Neural cell (in vitro differentiated cells): ENCODE results near the gene CCNK. TPM values are rescaled to one million over a fixed set of nuclear protein-coding genes. Genes with fewer than 3 reads are reported as not detected.

ENCODE experiments used
- H2AFZ ChIP-seq: fragments of 200-600, 300-800 bp; sonication (generic), shearing (Covaris generic); 2 replicates; pipeline ENCODE4 v1.6.0; 2014; ENCODE audit warnings: low read depth, mild to moderate bottlenecking, antibody characterized with exemption, low read length, moderate library complexity
- H3F3A ChIP-seq: fragments of 200-600 bp; shearing (Covaris generic); 2 replicates; pipeline ENCODE4 v1.6.1; 2016; ENCODE audit warnings: mild to moderate bottlenecking, moderate library complexity, mixed read lengths, antibody characterized with exemption, low read length; ENCODE audit not compliant: insufficient read depth, poor library complexity, severe bottlenecking
- H3K27ac ChIP-seq: fragments of 200-600, 300-800 bp; sonication (generic), shearing (Covaris generic); 2 replicates; pipeline ENCODE4 v1.5.1; 2014; ENCODE audit warnings: mild to moderate bottlenecking, low read length, moderate library complexity
- H3K27me3 ChIP-seq: fragments of 300-800, 200-600 bp; sonication (generic), shearing (Covaris generic); 2 replicates; pipeline ENCODE4 v1.6.0; 2014; ENCODE audit warnings: mild to moderate bottlenecking, low read depth, low read length, moderate library complexity; ENCODE audit not compliant: insufficient read depth
- H3K36me3 ChIP-seq: fragments of 300-800, 200-600 bp; sonication (generic), shearing (Covaris generic); 2 replicates; pipeline ENCODE4 v1.5.1; 2014; ENCODE audit warnings: mild to moderate bottlenecking, antibody characterized with exemption, low read length, moderate library complexity; ENCODE audit not compliant: insufficient read depth
- H3K4me2 ChIP-seq: fragments of 300-800, 200-600 bp; sonication (generic), shearing (Covaris generic); 2 replicates; pipeline ENCODE4 v1.6.0; 2014; ENCODE audit warnings: mild to moderate bottlenecking, low read length
- H3K4me3 ChIP-seq: fragments of 300-800, 200-600 bp; sonication (generic), shearing (Covaris generic); 2 replicates; pipeline ENCODE4 v1.5.1; 2014; ENCODE audit warnings: mild to moderate bottlenecking, low read length, moderate library complexity
- H3K79me2 ChIP-seq: fragments of 200-600 bp; shearing (Covaris generic); replicated peaks from 2 replicates; pipeline ENCODE4 v1.6.0; 2014; ENCODE audit warnings: mild to moderate bottlenecking, low read length, moderate library complexity; ENCODE audit not compliant: insufficient read depth
- H3K9ac ChIP-seq: fragments of 300-800, 200-600 bp; sonication (generic), shearing (Covaris generic); 2 replicates; pipeline ENCODE4 v1.6.1; 2016; ENCODE audit warnings: mild to moderate bottlenecking, low read length, mixed read lengths
- H3K9me2 ChIP-seq: fragments of 200-600 bp; shearing (Covaris generic); 2 replicates; pipeline ENCODE4 v1.6.1; 2016; ENCODE audit warnings: mild to moderate bottlenecking, low read length, mixed read lengths; ENCODE audit not compliant: insufficient read depth
- H3K9me3 ChIP-seq: fragments of 200-600, 300-800 bp; sonication (generic), shearing (Covaris generic); 2 replicates; pipeline ENCODE4 v1.6.1; 2016; ENCODE audit warnings: mild to moderate bottlenecking, mixed run types, low read length, moderate library complexity, mixed read lengths
- H4K20me1 ChIP-seq: fragments of 200-600 bp; shearing (Covaris generic); 2 replicates; pipeline ENCODE4 v1.6.1; 2016; ENCODE audit warnings: mild to moderate bottlenecking, mixed run types; ENCODE audit not compliant: insufficient read depth
- CTCF ChIP-seq: fragments of 450-650 bp; IDR thresholded peaks from 2 replicates; pipeline ENCODE4 v1.5.1; 2014; ENCODE audit warnings: antibody characterized with exemption, mild to moderate bottlenecking, moderate library complexity; ENCODE audit not compliant: poor library complexity, severe bottlenecking
- EP300 ChIP-seq: fragments of 450-650 bp; conservative IDR thresholded peaks from 2 replicates; pipeline ENCODE4 v1.6.1; 2014; ENCODE audit warnings: antibody characterized with exemption, mild to moderate bottlenecking, moderate library complexity; ENCODE audit not compliant: poor library complexity, severe bottlenecking
- EZH2 ChIP-seq: fragments of 200-600, 300-800 bp; shearing (Covaris generic), sonication (generic); IDR thresholded peaks from 2 replicates; pipeline ENCODE4 v1.6.1; 2014; ENCODE audit warnings: antibody characterized with exemption, low read length, borderline replicate concordance, mild to moderate bottlenecking; ENCODE audit not compliant: insufficient read depth, poor library complexity, severe bottlenecking
- MXI1 ChIP-seq: fragments of 450-650 bp; conservative IDR thresholded peaks from 2 replicates; pipeline ENCODE4 v1.6.1; 2014; ENCODE audit warnings: antibody characterized with exemption, mild to moderate bottlenecking; ENCODE audit not compliant: poor library complexity, severe bottlenecking
- POLR2AphosphoS5 ChIP-seq: IDR thresholded peaks from 2 replicates; pipeline ENCODE4 v1.6.1; 2012
- RAD21 ChIP-seq: fragments of 450-650 bp; conservative IDR thresholded peaks from 2 replicates; pipeline ENCODE4 v1.6.1; 2014; ENCODE audit warnings: antibody characterized with exemption, mild to moderate bottlenecking, moderate library complexity
- SMC3 ChIP-seq: fragments of 450-650 bp; conservative IDR thresholded peaks from 2 replicates; pipeline ENCODE4 v1.6.1; 2014; ENCODE audit warnings: antibody characterized with exemption, mild to moderate bottlenecking, moderate library complexity; ENCODE audit not compliant: poor library complexity
- TAF1 ChIP-seq: IDR thresholded peaks from 2 replicates; pipeline ENCODE4 v1.6.1; 2012; ENCODE audit warnings: low read depth
- polyA plus RNA-seq: library from polyadenylated mRNA; depleted of rRNA; stranded (reverse); fragments of >200 nt; gene quantifications from 2 replicates; pipeline ENCODE4 v1.2.3, GENCODE V29; 2014
- TF ChIP-seq, protein P1 (sequence below): IDR thresholded peaks from 2 replicates; pipeline ENCODE4 v1.6.1; 2012; ENCODE audit warnings: borderline replicate concordance

CCNK gene
- polyA plus RNA-seq, 1 donor from 2014 or later = 11.2 TPM

DNA sequence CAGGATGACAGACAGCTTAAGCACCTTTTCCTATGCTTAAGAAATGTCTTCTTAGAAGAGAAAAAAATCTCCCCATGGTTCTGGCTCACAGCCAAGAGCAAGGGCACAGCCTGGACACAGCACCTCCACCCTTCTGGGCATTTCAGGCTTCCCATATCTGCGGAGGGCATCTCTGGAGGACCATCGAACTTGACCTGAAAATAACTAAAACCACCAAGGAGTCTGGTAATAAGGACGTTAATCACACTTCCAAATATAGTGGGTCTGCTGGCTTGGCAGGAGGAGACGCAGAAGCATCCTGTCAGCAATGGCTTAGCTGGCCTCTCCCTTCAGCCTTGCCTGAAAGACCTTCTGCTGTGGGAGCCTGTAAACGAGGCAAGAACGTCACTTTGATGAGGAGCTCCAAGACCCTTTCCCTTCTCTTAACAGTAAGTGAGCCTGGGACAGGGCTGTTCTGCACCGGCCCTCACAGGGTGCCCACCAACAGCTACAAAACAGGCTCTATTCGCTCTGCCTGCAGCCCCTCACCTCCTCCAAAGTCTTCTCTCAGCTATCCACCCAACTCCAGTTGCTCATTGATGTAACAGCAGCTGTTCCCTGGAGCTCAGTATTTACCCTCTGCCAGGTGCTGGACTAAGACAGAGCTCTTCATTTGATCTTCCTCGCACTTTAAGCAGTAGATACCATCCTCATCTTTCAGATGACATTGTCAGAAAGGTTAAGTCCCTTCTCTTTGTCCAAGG, 13.7 kb upstream of the CCNK start:
- no peak overlapping the region for H3K4me3 ChIP-seq
- no peaks in the 10 kb centered on the region for H4K20me1 ChIP-seq

GRCh38 chr14:99468081-99468480, 13.1 kb upstream of the CCNK start:
- Histone ChIP-seq H3K27me3 (no peaks in the 10 kb centered on the region), H3K27ac (no peak overlapping the region), H3K9me2 (no peaks in the 10 kb centered on the region), H3K36me3 (no peaks in the 10 kb centered on the region), H3K4me3 (no peak overlapping the region), H4K20me1 (no peaks in the 10 kb centered on the region), H3F3A (no peaks in the 10 kb centered on the region), H3K9me3 (no peaks in the 10 kb centered on the region), H3K79me2 (peaks cover 20% of the 10 kb centered on the region), H2AFZ (no peak overlapping the region), H3K4me2 (no peak overlapping the region), H3K9ac (no peak overlapping the region)
- TF ChIP-seq EZH2 (no peak), SMC3 (no peak), MXI1 (no peak), CTCF (no peak), POLR2AphosphoS5 (no peak)
- TF ChIP-seq, protein P1, sequence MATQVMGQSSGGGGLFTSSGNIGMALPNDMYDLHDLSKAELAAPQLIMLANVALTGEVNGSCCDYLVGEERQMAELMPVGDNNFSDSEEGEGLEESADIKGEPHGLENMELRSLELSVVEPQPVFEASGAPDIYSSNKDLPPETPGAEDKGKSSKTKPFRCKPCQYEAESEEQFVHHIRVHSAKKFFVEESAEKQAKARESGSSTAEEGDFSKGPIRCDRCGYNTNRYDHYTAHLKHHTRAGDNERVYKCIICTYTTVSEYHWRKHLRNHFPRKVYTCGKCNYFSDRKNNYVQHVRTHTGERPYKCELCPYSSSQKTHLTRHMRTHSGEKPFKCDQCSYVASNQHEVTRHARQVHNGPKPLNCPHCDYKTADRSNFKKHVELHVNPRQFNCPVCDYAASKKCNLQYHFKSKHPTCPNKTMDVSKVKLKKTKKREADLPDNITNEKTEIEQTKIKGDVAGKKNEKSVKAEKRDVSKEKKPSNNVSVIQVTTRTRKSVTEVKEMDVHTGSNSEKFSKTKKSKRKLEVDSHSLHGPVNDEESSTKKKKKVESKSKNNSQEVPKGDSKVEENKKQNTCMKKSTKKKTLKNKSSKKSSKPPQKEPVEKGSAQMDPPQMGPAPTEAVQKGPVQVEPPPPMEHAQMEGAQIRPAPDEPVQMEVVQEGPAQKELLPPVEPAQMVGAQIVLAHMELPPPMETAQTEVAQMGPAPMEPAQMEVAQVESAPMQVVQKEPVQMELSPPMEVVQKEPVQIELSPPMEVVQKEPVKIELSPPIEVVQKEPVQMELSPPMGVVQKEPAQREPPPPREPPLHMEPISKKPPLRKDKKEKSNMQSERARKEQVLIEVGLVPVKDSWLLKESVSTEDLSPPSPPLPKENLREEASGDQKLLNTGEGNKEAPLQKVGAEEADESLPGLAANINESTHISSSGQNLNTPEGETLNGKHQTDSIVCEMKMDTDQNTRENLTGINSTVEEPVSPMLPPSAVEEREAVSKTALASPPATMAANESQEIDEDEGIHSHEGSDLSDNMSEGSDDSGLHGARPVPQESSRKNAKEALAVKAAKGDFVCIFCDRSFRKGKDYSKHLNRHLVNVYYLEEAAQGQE = no peak

More for the DNA sequence above, 13.7 kb upstream of the CCNK start:
- Histone ChIP-seq H3K9me3 (no peaks in the 10 kb centered on the region), H3K9me2 (no peaks in the 10 kb centered on the region), H3K4me2 (no peak overlapping the region), H3K9ac (no peak overlapping the region), H2AFZ (no peak overlapping the region), H3F3A (no peaks in the 10 kb centered on the region), H3K27ac (no peak overlapping the region), H3K27me3 (no peaks in the 10 kb centered on the region), H3K79me2 (peaks cover 20% of the 10 kb centered on the region), H3K36me3 (no peaks in the 10 kb centered on the region)
- TF ChIP-seq RAD21 = no peak
- no peak for TF ChIP-seq POLR2AphosphoS5
- TF ChIP-seq, protein P1 = no peak
- TF ChIP-seq EP300 = no peak
- TF ChIP-seq CTCF = no peak
- TF ChIP-seq MXI1 = no peak
- no peak for TF ChIP-seq SMC3
- no peak for TF ChIP-seq TAF1
- TF ChIP-seq EZH2 = no peak
